B cell (primary cell): ENCODE results near the gene IGF1R.

Experiments
- CTCF ChIP-seq: fragments of 200-600 bp; IDR thresholded peaks from one replicate; pipeline ENCODE4 v1.8.0; 2022; ENCODE audit warnings: antibody characterized with exemption, mild to moderate bottlenecking
- EZH2 ChIP-seq: IDR thresholded peaks from 2 replicates; pipeline ENCODE4 v1.6.1; 2012; ENCODE audit warnings: borderline replicate concordance, low read depth, mild to moderate bottlenecking, moderate library complexity, low read length; ENCODE audit not compliant: insufficient read depth, poor library complexity, severe bottlenecking

DNA sequence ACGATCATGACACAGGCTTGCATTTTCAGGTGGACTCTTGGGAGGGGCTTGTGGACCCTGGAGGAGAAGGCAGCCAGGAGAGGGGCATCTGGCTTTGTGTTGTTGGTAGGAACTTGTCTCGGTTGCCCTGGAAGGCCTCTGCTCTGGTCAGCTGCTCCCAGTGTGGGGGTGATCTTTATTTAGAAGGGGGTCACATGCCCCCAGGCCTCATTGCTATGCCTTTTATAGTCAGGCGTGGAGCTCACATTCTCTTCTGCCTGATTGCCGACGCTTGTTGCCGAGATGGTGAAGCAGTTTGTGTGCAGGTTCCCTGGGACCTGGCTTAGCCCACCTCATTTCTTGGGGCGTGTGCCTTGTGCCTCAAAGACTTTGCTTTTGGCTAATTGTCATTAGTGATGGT lies 66.6 kb downstream of the IGF1R start:
- TF ChIP-seq CTCF (no peak), EZH2 (no peak)
